ENCODE measurements around the gene NTN1.

Gene NTN1

DNA sequence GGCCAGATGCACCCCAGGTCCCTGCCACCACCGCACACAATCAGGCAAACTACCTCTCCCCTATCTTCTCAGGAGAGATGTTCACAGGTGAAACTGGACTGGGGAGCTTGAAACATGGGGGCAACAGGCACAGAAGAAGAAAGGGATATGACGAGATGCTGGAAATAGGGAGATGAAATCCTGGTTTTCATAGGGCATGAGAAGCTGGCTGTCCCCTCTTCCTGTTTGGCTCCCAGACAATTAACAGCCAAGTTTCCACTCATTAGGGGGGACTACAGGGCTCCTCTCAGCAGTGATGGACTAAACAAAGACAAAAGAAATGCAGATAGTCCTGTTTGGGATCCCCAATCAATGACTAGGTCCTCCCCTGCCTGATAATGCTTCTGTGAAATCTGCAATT lies 266.0 kb downstream of the NTN1 start:
- Histone ChIP-seq H3F3A (ENCODE audit: insufficient read depth) (no peaks in the 10 kb centered on the region), H3K9me3 (ENCODE audit: insufficient read depth, low read length) (no peaks in the 10 kb centered on the region), H3K9ac (ENCODE audit: low read length) (no peak overlapping the region), H3K4me3 (ENCODE audit: insufficient read depth, low read length, poor library complexity, severe bottlenecking) (no peak overlapping the region), H3K9me2 (replicated peaks; ENCODE audit: insufficient read depth, low read length) (no peaks in the 10 kb centered on the region), H3K27ac (ENCODE audit: low read depth, low read length) (no peak overlapping the region), H3K4me2 (ENCODE audit: low read depth, low read length, poor library complexity, severe bottlenecking) (no peak overlapping the region), H3K27me3 (ENCODE audit: low read length) (no peaks in the 10 kb centered on the region), H3K79me2 (ENCODE audit: insufficient read depth, low read length) (no peaks in the 10 kb centered on the region), H2AFZ (ENCODE audit: low read depth, low read length, severe bottlenecking) (no peak overlapping the region), H4K20me1 (ENCODE audit: low read depth, low read length) (no peaks in the 10 kb centered on the region), H3K36me3 (ENCODE audit: low read length) (no peaks in the 10 kb centered on the region)
- TF ChIP-seq, protein P1, sequence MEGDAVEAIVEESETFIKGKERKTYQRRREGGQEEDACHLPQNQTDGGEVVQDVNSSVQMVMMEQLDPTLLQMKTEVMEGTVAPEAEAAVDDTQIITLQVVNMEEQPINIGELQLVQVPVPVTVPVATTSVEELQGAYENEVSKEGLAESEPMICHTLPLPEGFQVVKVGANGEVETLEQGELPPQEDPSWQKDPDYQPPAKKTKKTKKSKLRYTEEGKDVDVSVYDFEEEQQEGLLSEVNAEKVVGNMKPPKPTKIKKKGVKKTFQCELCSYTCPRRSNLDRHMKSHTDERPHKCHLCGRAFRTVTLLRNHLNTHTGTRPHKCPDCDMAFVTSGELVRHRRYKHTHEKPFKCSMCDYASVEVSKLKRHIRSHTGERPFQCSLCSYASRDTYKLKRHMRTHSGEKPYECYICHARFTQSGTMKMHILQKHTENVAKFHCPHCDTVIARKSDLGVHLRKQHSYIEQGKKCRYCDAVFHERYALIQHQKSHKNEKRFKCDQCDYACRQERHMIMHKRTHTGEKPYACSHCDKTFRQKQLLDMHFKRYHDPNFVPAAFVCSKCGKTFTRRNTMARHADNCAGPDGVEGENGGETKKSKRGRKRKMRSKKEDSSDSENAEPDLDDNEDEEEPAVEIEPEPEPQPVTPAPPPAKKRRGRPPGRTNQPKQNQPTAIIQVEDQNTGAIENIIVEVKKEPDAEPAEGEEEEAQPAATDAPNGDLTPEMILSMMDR (IDR thresholded peaks at IDR 0.05; ENCODE audit: insufficient read depth, low read length, poor library complexity, severe bottlenecking) = no peak
- no peak for TF ChIP-seq EZH2phosphoT487 (conservative IDR thresholded peaks at IDR 0.05; ENCODE audit: low read length)

DNA sequence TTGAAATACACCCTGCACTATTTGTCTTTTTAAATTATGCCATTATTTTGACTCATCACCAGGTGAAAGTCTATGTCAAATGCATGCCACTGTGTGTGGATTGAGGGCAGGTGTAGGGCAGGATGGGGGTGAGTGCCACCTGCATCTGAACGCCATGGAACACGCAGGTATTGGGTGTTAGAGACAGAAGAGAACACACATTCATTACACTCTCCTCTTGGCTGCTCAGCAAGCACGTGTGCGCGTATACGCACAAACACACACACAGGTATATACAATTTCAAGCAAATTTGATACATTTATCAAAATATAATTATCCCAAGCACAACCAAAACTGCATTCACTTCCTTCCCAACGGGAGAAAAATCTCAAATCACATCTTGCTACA lies 268.9 kb downstream of the NTN1 start:
- no peaks in the 10 kb centered on the region for H4K20me1 ChIP-seq (ENCODE audit: low read depth, low read length)
- TF ChIP-seq EZH2phosphoT487 (conservative IDR thresholded peaks at IDR 0.05; ENCODE audit: low read length) = no peak
- TF ChIP-seq, protein P1 (IDR thresholded peaks at IDR 0.05; ENCODE audit: insufficient read depth, low read length, poor library complexity, severe bottlenecking) = no peak
- no peaks in the 10 kb centered on the region for H3K36me3 ChIP-seq (ENCODE audit: low read length)
- no peak overlapping the region for H3K27ac ChIP-seq (ENCODE audit: low read depth, low read length)
- H3K4me3 ChIP-seq (ENCODE audit: insufficient read depth, low read length, poor library complexity, severe bottlenecking) = no peak overlapping the region
- H3K79me2 ChIP-seq (ENCODE audit: insufficient read depth, low read length) = no peaks in the 10 kb centered on the region
- H3K4me2 ChIP-seq (ENCODE audit: low read depth, low read length, poor library complexity, severe bottlenecking) = no peak overlapping the region
- no peaks in the 10 kb centered on the region for H3K9me2 ChIP-seq (replicated peaks; ENCODE audit: insufficient read depth, low read length)
- no peak overlapping the region for H3K9ac ChIP-seq (ENCODE audit: low read length)
- H3F3A ChIP-seq (ENCODE audit: insufficient read depth) = no peaks in the 10 kb centered on the region
- no peaks in the 10 kb centered on the region for H3K9me3 ChIP-seq (ENCODE audit: insufficient read depth, low read length)
- no peaks in the 10 kb centered on the region for H3K27me3 ChIP-seq (ENCODE audit: low read length)
- H2AFZ ChIP-seq (ENCODE audit: low read depth, low read length, severe bottlenecking) = no peak overlapping the region

DNA sequence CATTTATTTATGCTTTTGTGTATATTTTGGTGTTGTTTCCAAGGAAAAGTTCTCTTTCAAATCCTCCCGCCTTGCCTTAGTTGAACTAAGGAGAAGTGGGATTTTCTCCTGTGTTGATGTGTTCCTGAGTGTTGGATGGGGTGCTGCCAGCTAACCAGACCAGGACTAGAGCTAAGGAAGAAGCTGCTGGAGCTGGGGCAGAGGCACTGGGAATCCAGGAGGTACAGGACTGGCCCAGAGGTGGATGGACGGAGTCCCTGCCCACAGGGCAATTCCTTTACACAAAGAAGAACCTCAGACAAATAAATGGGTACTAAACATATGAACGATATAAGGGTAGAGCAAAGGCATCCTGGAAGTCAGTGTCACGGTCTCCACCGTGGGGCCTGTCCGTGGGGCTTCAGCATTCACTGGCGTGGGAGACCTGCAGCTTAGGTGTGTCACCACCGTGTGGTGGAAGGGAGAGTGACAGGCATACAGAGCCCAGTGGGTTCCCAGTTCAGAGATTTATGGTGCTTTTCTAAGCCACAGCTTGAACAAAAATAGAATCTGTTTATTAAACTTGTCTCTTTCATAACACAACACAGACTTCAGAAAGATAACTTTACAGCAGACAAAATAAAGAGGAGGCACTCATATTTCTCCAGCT lies 270.7 kb downstream of the NTN1 start:
- H3K9me3 ChIP-seq (ENCODE audit: insufficient read depth, low read length) = no peaks in the 10 kb centered on the region
- H3K9me2 ChIP-seq (replicated peaks; ENCODE audit: insufficient read depth, low read length) = no peaks in the 10 kb centered on the region
- no peak overlapping the region for H3K4me3 ChIP-seq (ENCODE audit: insufficient read depth, low read length, poor library complexity, severe bottlenecking)
- no peaks in the 10 kb centered on the region for H3F3A ChIP-seq (ENCODE audit: insufficient read depth)
- TF ChIP-seq, protein P1 (IDR thresholded peaks at IDR 0.05; ENCODE audit: insufficient read depth, low read length, poor library complexity, severe bottlenecking) = peak; percentile 34
- TF ChIP-seq EZH2phosphoT487 (conservative IDR thresholded peaks at IDR 0.05; ENCODE audit: low read length) = no peak
- no peaks in the 10 kb centered on the region for H3K27me3 ChIP-seq (ENCODE audit: low read length)
- no peaks in the 10 kb centered on the region for H3K79me2 ChIP-seq (ENCODE audit: insufficient read depth, low read length)
- H3K36me3 ChIP-seq (ENCODE audit: low read length) = no peaks in the 10 kb centered on the region
- no peak overlapping the region for H3K9ac ChIP-seq (ENCODE audit: low read length)
- no peak overlapping the region for H3K27ac ChIP-seq (ENCODE audit: low read depth, low read length)
- no peak overlapping the region for H3K4me2 ChIP-seq (ENCODE audit: low read depth, low read length, poor library complexity, severe bottlenecking)
- no peaks in the 10 kb centered on the region for H4K20me1 ChIP-seq (ENCODE audit: low read depth, low read length)
- H2AFZ ChIP-seq (ENCODE audit: low read depth, low read length, severe bottlenecking) = no peak overlapping the region

All from SU-DHL-6 (cell line).